ENCODE measurements around the gene IL17RD.

IL17RD gene

GRCh38 chr3:57068437-57069089, 96.6 kb downstream of the IL17RD start:
- peak in 3 of 56 donors; percentile 5 to 34 (median 11) for DNase-seq

GRCh38 chr3:57066471-57066870, 98.7 kb downstream of the IL17RD start:
- no peak for DNase-seq

- DNase-seq = no peak
These were observed 99.6 kb downstream of the IL17RD start for GRCh38 chr3:57065588-57065987.

GRCh38 chr3:57064572-57064971, 100.6 kb downstream of the IL17RD start:
- DNase-seq = no peak

- DNase-seq = no peak
These were observed 101.2 kb downstream of the IL17RD start for GRCh38 chr3:57064001-57064400.

GRCh38 chr3:57063032-57063431, 102.1 kb downstream of the IL17RD start:
- DNase-seq = no peak

GRCh38 chr3:57062101-57062631, 103.0 kb downstream of the IL17RD start:
- peak in 16 of 56 donors; percentile 7 to 71 (median 13) for DNase-seq

- no peak for DNase-seq
These were observed 103.6 kb downstream of the IL17RD start for GRCh38 chr3:57061556-57061955.

GRCh38 chr3:57060089-57060821, 104.9 kb downstream of the IL17RD start, which contains the start of gene SPATA12:
Gene SPATA12 (plus strand): TSS chr3:57060664. CDS start chr3:57073695, 13,031 bp downstream.
- DNase-seq = peak in 37 of 56 donors; percentile 3 to 72 (median 42)

- DNase-seq = no peak
These were observed 105.7 kb downstream of the IL17RD start for GRCh38 chr3:57059411-57059810.

GRCh38 chr3:57057351-57057750, 107.8 kb downstream of the IL17RD start:
- DNase-seq = no peak

GRCh38 chr3:57053122-57053521, 112.0 kb downstream of the IL17RD start:
- no peak for DNase-seq

- no peak for DNase-seq
These were observed 112.5 kb downstream of the IL17RD start for GRCh38 chr3:57052662-57053061.

- no peak for DNase-seq
These were observed 116.4 kb downstream of the IL17RD start for GRCh38 chr3:57048728-57049127.

GRCh38 chr3:57048052-57048671, 117.0 kb downstream of the IL17RD start:
- peak in 23 of 56 donors; percentile 3 to 69 (median 14) for DNase-seq

- no peak for DNase-seq
These were observed 118.9 kb downstream of the IL17RD start for GRCh38 chr3:57046101-57046765.

- DNase-seq = no peak
These were observed 121.6 kb downstream of the IL17RD start for GRCh38 chr3:57043518-57043917.

- DNase-seq = peak in 1 of 56 donors; percentile 8
These were observed 123.5 kb downstream of the IL17RD start for GRCh38 chr3:57041674-57042073.
